Measurements from ENCODE around the gene AKT3.

Gene AKT3

DNA sequence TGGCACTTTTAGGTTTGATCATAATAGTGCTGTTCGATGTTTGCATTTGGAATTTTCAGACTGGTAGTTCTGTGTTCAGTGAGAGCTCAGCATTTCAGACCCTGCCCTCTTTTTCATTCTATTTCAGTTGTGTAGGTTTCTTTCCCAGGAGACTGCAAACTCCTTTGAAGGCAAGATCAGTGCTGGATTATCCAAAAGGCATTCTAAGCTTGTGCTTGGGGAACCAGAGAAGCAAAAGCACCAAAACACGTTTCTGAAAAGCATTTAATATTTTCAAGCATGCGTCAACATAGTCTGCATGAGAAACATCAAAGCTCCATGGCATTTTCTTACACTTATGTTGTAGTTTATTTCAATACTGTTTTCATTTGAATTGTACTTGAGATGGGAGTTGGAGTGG is 302.2 kb downstream of the AKT3 start:
- DNase-seq = no peak

DNA sequence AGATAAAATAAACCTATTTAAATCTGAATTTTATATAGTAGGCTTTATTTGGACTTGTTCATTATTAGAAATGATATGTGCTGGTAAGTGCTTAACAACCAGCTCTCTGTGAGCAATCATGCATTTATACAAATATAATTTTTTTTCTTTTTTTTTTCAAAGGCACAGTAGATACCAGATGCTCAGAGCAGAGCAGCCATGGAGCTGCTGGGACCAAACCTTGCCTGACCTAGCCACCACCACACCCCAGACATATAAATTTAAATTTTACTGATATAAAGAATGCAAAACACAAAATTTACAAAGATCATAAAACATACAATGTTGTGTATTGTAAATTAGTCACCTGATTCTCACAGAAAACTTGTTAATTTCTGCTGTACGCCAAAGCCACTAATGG is 303.6 kb downstream of the AKT3 start:
- DNase-seq = no peak

DNA sequence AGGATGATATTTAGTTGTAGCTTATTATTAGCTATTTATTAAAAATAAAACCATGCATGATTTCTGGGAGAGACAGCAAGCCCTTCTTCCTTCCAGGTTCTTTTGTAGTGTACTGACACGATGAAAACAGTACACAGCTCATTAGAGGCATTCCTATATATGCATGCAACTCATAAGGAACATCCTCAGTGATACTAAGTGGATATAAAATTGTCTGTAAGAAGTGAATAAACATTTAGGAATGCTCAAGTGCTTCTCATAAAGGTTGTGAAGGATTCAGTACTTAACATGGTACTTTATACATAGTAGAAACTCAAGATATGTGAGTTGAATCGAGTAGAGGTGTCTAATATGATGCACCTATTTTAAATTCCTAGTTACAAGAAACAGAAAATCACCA is 306.5 kb downstream of the AKT3 start:
- DNase-seq = no peak

DNA sequence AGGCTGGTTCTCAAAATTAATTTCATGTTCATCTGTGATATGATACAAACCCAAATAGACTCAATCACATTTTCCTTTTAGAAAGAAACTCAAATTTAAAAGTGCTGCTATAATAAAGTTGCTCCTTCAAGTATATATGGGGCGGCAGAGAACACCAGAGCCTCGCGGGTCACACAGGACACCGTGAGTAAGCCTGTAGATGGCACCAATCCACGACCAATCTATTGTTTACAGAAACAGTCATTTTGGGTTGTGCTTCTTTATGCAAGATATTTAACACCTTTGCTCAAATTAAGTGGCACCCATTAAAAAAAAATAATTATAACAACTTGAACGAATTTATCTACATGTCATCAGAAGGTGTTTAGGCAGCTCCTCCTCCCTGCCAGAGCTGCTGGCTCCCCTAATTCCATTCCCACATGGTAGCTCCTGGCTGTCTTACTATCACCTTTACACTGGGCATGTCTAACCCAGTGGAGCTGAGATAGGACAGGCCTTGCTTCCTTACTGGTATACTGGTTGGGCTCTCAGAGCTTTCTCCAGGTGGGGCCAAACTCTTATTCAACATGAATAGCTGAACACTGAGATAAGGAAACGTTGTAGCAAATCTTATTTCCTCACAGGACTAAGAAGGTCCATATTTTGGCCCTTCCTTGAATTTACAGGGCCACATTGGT is 307.2 kb downstream of the AKT3 start:
- DNase-seq = no peak

DNA sequence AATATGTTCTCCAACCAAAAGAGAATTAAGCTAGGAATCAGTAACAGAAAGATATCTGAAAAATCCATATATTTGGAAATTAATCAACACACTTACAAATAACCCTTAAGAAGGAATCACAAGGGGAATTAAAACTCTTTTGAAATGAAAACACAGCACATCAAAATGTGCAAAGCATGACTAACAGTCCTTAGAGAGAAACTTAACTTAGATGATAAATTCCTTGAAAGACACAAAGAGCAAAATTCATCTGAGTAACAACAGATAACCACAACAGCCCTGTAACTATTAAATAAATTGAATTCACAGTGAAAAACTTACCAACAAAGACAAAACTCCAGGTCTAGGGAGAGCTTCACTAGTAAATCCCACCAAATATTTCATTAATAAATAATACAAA is 310.4 kb downstream of the AKT3 start:
- DNase-seq = no peak

DNA sequence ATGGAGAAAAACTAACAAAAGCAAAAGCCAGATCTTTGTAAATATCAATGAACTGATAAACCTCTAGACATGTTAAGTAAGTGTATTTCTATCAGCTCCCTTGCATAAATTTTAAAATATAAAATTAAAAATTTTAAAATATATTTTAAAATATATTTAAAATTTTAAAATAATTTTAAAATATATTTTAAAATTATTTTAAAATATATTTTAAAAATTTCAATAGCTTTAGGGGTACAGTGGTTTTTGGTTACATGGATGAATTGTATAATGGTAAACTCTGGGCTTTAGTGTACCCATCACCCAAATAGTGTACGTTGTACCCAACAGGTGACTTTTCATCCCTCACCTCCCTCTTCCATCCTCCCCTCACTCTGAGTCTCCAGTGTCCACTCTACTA is 315.0 kb downstream of the AKT3 start:
- no peak for DNase-seq

DNA sequence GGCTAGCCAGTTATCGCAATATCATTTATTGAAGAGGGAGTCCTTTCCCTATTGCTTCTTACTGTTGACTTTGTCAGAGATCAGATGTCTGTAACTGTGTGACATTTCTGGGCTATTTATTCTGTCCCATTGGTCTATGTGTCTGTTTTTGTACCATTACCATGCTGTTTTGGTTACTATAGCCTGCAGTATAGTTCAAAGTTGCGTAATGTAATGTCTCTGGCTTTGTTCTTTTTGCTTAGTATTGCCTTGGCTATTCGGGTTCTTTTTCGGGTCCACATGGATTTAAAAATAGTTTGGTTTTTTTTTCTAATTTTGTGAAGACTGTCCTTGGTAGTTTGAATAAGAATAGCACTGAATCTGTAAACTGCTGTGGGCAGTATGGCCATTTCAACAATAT is 320.5 kb downstream of the AKT3 start:
- DNase-seq = no peak

DNA sequence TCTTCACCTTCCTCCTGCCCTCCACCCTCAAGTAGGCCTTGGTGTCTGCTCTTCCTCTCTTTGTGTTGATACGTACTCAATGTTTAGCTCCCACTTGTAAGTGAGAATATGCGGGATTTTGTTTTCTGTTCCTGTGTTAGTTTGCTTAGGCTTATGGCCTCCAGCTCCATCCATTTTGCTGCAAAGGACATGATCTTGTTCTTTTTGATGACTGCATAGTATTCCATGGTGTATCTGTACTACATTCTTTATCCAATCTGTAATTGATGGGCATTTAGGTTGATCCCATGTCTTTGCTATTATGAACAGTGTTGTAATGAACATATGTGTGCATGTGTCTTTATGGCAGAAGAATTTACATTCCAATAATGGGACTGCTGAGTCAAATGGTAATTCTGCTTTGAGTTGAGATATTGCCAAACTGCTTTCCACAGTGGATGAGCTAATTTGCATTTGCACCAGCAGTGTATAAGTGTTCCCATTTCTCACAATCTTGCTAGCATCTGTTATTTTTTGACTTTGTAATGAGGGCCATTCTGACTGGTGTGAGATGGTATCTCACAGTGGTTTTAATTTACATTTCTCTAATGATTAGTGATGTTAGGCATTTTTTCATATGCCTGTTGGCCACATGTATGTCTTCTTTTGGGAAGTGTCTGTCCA is 321.5 kb downstream of the AKT3 start:
- no peak for DNase-seq

DNA sequence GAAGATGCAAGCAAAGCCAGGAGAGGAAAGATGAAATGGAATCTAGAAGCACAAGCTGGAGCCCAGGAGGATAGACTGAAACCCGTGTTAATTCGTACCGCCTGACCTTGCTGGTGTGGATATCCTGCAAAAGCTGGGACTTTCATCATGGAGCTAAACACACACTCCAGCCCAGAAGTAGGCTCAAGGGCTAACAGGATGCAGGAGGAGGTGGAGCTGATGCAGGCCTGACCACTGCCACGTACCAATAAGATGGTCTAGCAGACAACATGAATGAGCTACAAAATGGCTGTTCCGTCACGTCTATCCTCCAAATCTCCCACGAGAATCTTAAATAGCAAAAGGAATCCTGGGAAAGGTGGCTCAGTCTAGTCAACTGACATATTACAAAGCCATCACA is 323.9 kb downstream of the AKT3 start:
- DNase-seq = no peak

DNA sequence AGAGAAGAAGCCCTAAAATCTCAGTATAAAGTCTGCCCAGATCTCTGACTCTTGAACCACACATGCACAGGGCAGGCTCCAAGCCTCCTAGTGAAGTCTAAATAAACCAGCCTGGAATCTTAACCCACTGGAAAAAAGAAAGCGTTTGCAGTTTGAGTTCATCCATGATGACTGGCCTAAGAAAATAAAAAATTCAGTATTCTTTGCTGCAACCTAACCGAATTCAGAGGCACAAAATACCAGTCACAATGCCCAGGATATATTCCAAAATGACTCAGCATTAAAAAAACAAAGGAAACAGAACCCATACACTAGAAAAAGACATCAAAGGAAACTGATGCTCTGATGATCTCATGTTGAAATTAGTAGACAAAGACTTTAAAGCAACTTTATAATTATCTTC is 325.0 kb downstream of the AKT3 start:
- no peak for DNase-seq

DNA sequence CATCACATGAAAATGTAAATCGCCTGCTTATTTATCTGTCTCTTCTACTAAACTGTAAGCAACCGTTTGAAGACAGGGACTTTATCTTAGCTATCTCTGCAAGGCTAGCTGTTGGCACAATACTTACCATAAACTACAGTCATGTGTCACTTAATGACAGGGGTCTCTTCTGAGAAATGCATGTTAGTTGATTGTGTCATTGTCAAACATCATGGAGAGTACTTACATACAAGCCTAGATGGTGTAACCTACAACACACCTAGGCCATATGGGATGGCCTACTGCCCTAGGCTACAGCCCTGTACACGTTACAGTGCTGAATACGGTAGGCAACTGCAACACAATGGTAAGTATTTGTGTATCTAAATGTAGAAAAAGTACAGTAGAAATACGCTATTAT is 326.3 kb downstream of the AKT3 start:
- DNase-seq = no peak

DNA sequence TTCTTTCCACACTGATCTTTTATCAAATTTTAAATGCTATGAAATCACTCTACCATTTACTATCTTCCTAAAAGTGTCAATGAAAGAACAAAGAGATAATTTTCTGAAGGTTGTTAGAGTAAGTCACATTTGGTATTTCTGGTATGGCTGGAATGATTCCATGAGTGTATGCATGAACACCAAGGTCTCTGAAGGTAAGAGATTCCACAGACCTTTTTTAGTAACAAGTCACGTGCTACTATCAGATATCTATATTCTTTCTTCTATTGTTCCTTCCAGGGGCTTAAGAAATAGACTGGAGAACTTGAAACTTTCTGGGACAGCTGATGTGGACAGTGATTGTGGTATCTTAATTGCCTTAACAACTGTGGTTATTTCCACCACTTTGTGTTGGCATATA is 329.2 kb downstream of the AKT3 start:
- no peak for DNase-seq

DNA sequence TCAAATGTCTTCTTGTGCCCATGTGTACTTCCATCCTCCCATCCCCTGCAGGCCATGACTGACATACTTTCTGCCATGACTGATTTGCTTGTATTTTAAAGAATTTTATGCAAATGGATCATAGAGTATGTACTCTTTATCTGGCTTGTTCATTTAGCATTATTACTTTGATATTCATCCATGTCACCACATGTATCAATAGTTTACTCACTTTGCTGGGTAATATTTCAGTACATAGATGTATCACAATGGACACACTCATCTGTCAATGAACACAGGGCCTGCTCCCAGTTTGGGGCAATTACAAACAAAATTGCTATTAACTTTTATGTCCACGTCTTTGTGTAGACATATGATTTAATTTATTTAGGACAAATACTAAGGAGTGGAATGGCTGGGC is 335.1 kb downstream of the AKT3 start:
- DNase-seq = no peak

DNA sequence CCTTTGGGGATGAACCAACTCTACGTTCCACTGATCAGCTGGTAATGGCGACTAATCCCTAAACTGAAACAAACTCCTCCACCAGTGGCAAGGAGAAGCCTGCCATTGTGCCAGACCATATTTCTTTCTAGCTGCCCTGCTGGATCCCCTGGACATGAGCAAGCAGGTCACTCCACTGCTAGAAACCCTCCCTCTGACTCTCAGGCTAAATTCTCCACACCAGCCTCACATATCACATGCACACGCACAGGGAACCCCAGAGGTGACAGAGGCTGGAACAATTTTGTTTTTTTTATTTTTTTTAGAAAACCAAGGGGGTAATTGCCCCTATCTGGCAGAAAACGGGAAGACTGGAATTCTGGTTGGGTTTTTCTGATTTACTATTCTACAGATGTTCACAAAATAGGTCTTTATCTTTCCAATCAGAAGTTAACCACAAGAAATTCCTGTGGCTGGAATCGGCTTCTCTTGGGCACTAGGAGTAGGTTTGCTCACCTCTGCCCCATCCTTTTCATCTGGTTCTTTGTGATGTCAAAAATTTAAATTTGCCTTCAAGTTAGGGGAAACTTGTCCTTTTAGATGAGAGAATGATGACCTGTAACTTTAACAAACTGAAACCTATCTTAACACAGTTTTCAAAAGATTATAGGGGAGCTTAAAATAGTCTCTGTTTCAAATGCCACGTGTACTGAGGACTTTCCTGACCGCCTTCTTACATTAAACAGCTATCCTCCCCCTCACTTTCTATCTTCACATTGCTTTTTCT is 336.1 kb downstream of the AKT3 start:
- no peak for DNase-seq

DNA sequence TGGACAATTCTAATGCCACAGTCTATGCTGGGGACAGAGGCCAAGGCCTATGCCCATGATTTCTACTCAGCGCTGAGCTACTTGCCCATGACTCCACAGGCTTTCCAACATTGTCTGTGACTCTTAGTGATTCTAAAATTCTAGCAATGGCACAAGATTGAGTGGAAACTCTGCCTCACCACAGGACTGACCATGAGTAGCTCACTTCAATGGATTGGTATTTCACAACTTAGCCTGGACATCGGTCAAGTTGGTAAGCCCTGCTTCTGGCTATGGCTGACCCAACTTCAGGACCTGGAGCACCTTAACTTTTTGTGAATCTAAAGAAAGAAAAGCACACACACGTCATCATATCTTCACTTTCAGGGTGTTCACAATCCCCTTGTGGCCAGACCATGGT is 339.1 kb downstream of the AKT3 start:
- DNase-seq = no peak

DNA sequence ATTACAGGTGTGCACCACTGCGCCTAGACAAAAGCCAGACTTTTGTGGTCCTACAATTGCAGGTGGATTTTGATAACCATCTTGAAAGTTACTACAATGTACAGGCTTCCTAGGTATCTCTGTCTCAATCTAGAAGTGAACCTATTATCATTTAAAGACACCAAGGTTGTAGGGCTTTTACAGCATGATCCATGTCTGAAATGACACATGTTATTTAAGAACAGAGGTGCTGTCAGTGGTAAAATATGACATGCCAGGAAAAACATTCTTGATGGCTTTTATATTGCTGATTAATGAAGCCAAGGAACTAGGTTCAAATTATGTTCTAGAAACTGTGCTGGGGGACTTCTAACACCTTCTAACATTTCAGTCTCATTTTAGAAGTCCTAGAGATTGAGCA is 341.1 kb downstream of the AKT3 start:
- DNase-seq = no peak

DNA sequence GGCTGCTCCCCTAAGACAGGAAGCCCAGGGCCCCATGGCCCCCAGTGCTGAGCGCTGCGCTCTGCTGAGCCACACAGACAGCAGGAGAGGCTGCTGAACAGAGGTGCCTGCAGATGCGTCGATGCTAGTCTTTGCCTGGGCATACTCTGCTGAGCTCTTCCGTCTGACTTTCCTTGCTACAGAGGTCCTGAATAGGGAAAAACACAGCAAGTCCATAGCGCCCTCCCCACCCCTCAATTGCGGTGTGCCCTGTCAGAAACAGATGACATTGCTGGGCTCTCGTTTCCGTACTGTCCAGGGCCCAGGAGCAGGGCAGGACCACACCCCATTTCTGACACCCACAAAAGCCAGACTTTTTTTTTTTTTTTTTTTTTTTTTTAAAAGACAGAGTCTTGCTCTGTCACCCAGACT is 341.7 kb downstream of the AKT3 start:
- peak; percentile 54 for DNase-seq

DNA sequence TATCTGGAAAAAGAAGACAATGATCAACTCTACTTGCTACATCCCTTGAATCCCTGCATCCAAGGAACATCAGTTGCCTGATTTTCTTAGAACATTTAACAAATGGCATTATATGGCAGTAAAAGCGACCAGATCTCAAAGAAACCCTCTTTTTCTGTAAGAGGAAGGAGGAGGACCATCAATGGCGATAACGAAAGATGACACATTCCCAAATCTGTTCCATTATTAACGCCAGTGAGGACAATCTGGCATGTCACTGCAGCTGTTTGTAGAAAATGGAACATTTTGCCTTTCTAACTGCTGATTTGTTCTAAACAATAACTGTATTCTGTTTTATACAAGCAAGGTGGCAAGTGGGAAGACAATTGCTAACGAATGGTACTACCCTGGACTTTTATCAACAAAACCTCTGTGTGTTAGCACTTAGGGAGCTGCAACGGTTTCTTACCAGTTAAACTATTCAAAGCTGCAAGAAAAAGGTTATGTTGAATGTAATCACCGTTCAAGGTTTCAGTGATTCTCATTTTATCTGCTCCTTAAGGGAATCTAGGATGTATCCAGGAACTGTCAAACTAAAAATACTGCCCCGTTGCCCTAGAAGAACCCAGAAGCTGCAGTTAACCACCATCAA is 342.3 kb downstream of the AKT3 start:
- DNase-seq = no peak

DNA sequence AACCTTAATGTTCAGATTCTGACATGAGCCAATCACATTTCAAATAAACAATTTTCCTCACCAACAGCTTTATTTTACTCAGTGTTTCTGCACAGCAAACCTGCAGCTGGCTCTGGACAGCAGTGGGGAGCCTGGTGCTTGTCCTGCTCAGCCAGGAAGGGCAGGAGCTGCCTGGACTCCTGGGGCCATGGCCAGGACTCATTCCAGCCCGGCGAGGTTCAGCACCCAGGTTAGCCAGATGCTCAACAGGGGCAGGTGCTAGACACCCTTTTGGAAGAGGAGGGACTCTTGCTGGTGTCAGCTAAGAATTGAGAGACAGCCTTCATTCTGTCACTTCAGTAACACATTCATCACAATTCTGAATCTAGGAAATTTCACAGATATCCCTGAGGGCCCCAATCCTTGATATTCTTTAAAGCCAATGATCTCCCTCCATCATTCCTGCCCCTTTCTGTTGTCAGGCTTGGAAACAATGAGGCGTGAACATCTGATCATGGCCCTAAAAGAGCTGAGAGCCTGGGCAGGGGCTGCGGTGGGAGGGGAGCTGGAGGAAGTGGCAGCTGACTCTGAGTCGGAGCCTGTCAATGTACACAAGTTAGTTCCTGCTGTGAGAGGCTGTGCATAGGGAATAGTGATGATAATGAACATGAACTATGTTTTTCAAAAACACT is 342.9 kb downstream of the AKT3 start:
- no peak for DNase-seq

DNA sequence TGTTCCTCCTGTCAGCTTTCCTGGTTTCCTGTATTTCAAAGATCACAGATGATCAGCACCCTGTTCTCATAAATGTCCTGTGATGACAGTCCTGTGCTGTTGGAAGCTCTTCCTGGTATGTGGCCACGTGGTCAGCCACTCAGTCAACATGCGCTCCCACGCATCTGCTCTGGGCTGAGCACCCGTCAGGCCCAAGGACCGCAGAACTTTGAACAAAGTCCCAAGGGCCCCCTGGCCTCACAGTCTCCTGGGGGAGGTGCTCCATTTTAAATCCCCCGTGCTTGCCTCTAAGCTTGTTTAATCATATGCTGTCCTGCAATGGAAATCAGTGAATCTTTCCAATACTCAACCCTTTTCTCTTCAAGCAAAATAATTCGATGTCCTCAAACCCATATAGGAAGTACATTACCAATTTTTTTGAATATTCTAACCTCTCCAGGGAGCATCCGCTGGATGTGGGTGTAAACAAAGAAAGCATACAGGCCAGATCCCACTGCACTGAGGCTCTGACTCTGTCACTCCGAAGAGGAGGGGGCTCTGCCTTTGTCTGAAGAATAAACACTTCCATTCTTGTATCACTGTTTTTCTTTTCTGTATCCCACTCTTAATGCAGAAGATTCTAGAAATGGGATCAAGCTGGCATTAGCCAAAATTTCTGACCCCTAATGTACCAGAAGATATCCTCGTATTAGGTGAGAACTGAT is 343.9 kb downstream of the AKT3 start:
- no peak for DNase-seq

DNA sequence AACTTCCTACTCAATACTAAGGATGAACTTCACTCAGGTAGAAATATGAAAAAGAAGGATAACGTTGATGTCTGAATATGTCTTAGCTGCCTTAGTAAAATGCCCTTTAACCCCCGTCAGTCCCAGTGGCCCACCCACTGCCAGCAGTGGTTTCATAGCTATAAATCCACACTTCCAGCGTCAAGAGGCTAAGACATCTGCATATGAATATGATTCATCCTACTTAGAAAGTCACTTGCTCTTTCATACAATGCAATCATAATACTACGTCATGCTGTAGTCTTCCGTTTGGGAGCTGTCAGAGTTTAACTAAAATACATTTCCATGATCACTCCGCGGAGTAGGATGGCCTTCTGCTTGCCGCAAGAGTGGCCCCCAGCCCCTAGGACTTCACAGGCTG is 346.9 kb downstream of the AKT3 start:
- no peak for DNase-seq

DNA sequence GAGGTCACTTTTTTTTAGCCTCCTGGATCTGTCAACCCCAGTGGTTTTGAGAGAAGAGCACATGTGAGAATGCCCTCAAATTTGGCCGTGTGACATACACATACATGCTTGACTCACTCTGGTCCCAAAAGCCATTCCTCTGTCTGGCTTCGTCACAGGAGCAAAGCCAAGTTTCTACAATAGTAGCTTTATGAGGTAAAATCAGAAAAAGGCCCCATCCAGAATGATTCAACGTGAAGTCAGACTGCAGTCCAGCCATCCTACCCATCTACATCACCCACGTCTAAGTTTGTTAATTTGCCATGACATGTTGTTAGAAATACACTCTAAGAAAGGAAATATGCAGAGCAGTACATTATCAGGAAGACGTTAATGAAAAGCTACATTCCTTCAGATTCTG is 349.0 kb downstream of the AKT3 start:
- no peak for DNase-seq

DNA sequence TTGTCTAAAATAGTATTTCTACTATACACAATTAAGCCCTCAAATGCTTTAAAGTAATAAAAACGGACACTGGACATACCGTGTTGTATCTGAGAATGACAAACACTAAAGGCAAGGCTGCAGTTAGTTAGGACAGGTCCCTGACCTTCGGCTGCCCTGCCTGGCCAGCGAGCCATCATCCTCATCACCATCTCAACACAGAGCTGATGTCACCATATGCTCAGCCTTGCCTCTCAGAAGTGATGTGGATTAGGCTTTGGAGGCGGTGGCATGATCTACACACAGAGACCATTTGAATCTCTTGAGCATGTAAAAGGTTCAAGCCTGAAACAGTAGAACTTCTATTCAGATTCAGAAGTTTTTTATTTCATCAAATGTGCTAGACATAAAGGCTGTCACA is 349.5 kb downstream of the AKT3 start:
- no peak for DNase-seq

Data from activated gamma-delta T cell treated with Interleukin-2 at 50 U/mL for 16 hours (primary cell).